HepG2 (cell line): Measurements from ENCODE around the gene FAM89B. TPM values are rescaled to one million over a fixed set of nuclear protein-coding genes. Genes with fewer than 3 reads are reported as not detected.

ENCODE experiments used
- ATM ChIP-seq: fragments of 450-650 bp; IDR thresholded peaks from 2 replicates; pipeline ENCODE4 v1.7.1; 2017; ENCODE audit warnings: mild to moderate bottlenecking, borderline replicate concordance
- DDIT3 ChIP-seq: sonication (generic); formaldehyde crosslinking; IDR thresholded peaks from 2 replicates; pipeline ENCODE4 v1.4.0; 2020; ENCODE audit warnings: mild to moderate bottlenecking, missing genetic modification reagents
- DNMT1 ChIP-seq: sonication (generic); formaldehyde crosslinking; IDR thresholded peaks from 2 replicates; pipeline ENCODE4 v1.5.1; 2020; ENCODE audit warnings: mild to moderate bottlenecking, missing genetic modification reagents
- FOXC1 ChIP-seq: sonication (generic); formaldehyde crosslinking; IDR thresholded peaks from 2 replicates; pipeline ENCODE4 v1.8.0; 2022; ENCODE audit warnings: mild to moderate bottlenecking, missing genetic modification reagents, borderline replicate concordance
- HBP1 ChIP-seq: IDR thresholded peaks from 2 replicates; pipeline ENCODE4 v1.6.1; 2016; ENCODE audit warnings: low read depth, control low read depth
- MXD3 ChIP-seq: IDR thresholded peaks from 2 replicates; pipeline ENCODE4 v1.6.1; 2016; ENCODE audit warnings: mild to moderate bottlenecking, missing biosample characterization, missing genetic modification reagents
- MYNN ChIP-seq: sonication (generic); formaldehyde crosslinking; IDR thresholded peaks from 2 replicates; pipeline ENCODE4 v1.4.0; 2020; ENCODE audit warnings: mild to moderate bottlenecking, low read depth, missing genetic modification reagents
- SNAI1 ChIP-seq: sonication (generic); formaldehyde crosslinking; IDR thresholded peaks from 2 replicates; pipeline ENCODE4 v1.5.0; 2020; ENCODE audit warnings: mild to moderate bottlenecking, missing genetic modification reagents, borderline replicate concordance
- SSRP1 ChIP-seq: IDR thresholded peaks from 2 replicates; pipeline ENCODE4 v1.6.1; 2016; ENCODE audit warnings: control low read depth
- TEAD2 ChIP-seq: sonication (generic); formaldehyde crosslinking; IDR thresholded peaks from 2 replicates; pipeline ENCODE4 v1.9.0; 2021; ENCODE audit warnings: missing genetic modification reagents
- ZNF235 ChIP-seq: sonication (generic); formaldehyde crosslinking; IDR thresholded peaks from 2 replicates; pipeline ENCODE4 v1.8.1; 2023; ENCODE audit warnings: mild to moderate bottlenecking, missing genetic modification reagents, borderline replicate concordance
- ZNF337 ChIP-seq: sonication (generic); formaldehyde crosslinking; IDR thresholded peaks from 2 replicates; pipeline ENCODE4 v1.5.1; 2020; ENCODE audit warnings: missing genetic modification reagents, low read depth, mild to moderate bottlenecking, borderline replicate concordance
- ZNF460 ChIP-seq: sonication (generic); formaldehyde crosslinking; IDR thresholded peaks from 2 replicates; pipeline ENCODE4 v1.5.1; 2020; ENCODE audit warnings: missing genetic modification reagents, mild to moderate bottlenecking, borderline replicate concordance
- ZSCAN21 ChIP-seq: sonication (generic); formaldehyde crosslinking; IDR thresholded peaks from 2 replicates; pipeline ENCODE4 v1.8.0; 2022; ENCODE audit warnings: mild to moderate bottlenecking, missing genetic modification reagents, moderate library complexity, borderline replicate concordance
- polyA plus RNA-seq, 8 experiments: library from polyadenylated mRNA; depleted of rRNA in 3 of 8; stranded (reverse) in 7 of 8; unstranded in 1 of 8; fragments of >200 nt; fragmentation: Illumina TruSeq in 4 of 8; extraction: Trizol in 4 of 8; gene quantifications; 2 replicates each; pipeline versions ENCODE4 v1.2.1 to v1.2.3, GENCODE V29; 2011 to 2016; ENCODE audit warnings: low read depth in 4 of 8, missing spikeins in 1 of 8, mixed read lengths in 1 of 8; ENCODE audit not compliant: insufficient read depth in 1 of 8
- total RNA-seq, 5 experiments: library from RNA; depleted of rRNA; stranded (reverse); fragments of >200 nt; fragmentation: Illumina TruSeq; extraction: Trizol; gene quantifications; 2 replicates each; pipeline ENCODE4 v1.2.3, GENCODE V29; 2016; ENCODE audit warnings: low read depth in 1 of 5
- TF ChIP-seq, protein P1 (sequence below): sonication (generic); formaldehyde crosslinking; IDR thresholded peaks from 2 replicates; pipeline ENCODE4 v1.4.0; 2020; ENCODE audit warnings: missing genetic modification reagents; ENCODE audit errors: not compliant biosample characterization
- TF ChIP-seq, protein P2 (sequence below): sonication (generic); formaldehyde crosslinking; IDR thresholded peaks from 2 replicates; pipeline ENCODE4 v1.9.0; 2021; ENCODE audit warnings: missing genetic modification reagents, mild to moderate bottlenecking, borderline replicate concordance
- TF ChIP-seq, protein P3 (sequence below): sonication (generic); formaldehyde crosslinking; IDR thresholded peaks from 2 replicates; pipeline ENCODE4 v1.5.0; 2020; ENCODE audit warnings: missing genetic modification reagents
- TF ChIP-seq, protein P4 (sequence below): sonication (generic); formaldehyde crosslinking; IDR thresholded peaks from 2 replicates; pipeline ENCODE4 v1.4.0; 2020; ENCODE audit warnings: mild to moderate bottlenecking, missing genetic modification reagents
- TF ChIP-seq, protein P5 (sequence below): sonication (generic); formaldehyde crosslinking; IDR thresholded peaks from 2 replicates; pipeline ENCODE4 v1.5.0; 2020; ENCODE audit warnings: mild to moderate bottlenecking, missing genetic modification reagents, moderate library complexity

FAM89B gene
- total and polyA plus RNA-seq, 2 of the 13 experiments (the other 11 are each of a cell fraction or from before 2014, with no cell fraction given): 5.7 to 8.0 TPM

GRCh38 chr11:65569973-65570918, 2.1 kb upstream of the FAM89B start, which contains the start of gene ZNRD2 (continued):
- TF ChIP-seq MXD3 (CRISPR knock-in tag) (no peak; the same call in 1 of the 2 replicates), ZNF235 (peak; percentile 73; the same call in 1 of the 2 replicates), FOXC1 (CRISPR knock-in tag) (peak; percentile 68; the same call in 1 of the 2 replicates), TEAD2 (CRISPR knock-in tag) (no peak), ATM (no peak), SNAI1 (CRISPR knock-in tag) (no peak), ZNF337 (no peak), HBP1 (0 out of 2 replicates have a peak, but pooled peaks have one; percentile 55), ZNF460 (no peak; the same call in 1 of the 2 replicates), SSRP1 (CRISPR knock-in tag) (no peak), DNMT1 (peak; percentile 63; the same call in 1 of the 2 replicates), ZSCAN21 (CRISPR knock-in tag) (peak; percentile 90), MYNN (CRISPR knock-in tag) (no peak), DDIT3 (CRISPR knock-in tag) (0 out of 2 replicates have a peak, but pooled peaks have one; percentile 67)
- TF ChIP-seq, protein P1, sequence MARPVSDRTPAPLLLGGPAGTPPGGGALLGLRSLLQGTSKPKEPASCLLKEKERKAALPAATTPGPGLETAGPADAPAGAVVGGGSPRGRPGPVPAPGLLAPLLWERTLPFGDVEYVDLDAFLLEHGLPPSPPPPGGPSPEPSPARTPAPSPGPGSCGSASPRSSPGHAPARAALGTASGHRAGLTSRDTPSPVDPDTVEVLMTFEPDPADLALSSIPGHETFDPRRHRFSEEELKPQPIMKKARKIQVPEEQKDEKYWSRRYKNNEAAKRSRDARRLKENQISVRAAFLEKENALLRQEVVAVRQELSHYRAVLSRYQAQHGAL (CRISPR knock-in tag): no peak
- TF ChIP-seq, protein P2, sequence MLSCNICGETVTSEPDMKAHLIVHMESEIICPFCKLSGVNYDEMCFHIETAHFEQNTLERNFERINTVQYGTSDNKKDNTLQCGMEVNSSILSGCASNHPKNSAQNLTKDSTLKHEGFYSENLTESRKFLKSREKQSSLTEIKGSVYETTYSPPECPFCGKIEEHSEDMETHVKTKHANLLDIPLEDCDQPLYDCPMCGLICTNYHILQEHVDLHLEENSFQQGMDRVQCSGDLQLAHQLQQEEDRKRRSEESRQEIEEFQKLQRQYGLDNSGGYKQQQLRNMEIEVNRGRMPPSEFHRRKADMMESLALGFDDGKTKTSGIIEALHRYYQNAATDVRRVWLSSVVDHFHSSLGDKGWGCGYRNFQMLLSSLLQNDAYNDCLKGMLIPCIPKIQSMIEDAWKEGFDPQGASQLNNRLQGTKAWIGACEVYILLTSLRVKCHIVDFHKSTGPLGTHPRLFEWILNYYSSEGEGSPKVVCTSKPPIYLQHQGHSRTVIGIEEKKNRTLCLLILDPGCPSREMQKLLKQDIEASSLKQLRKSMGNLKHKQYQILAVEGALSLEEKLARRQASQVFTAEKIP (CRISPR knock-in tag): no peak
- TF ChIP-seq, protein P3, sequence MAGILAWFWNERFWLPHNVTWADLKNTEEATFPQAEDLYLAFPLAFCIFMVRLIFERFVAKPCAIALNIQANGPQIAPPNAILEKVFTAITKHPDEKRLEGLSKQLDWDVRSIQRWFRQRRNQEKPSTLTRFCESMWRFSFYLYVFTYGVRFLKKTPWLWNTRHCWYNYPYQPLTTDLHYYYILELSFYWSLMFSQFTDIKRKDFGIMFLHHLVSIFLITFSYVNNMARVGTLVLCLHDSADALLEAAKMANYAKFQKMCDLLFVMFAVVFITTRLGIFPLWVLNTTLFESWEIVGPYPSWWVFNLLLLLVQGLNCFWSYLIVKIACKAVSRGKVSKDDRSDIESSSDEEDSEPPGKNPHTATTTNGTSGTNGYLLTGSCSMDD (CRISPR knock-in tag): no peak
- TF ChIP-seq, protein P4, sequence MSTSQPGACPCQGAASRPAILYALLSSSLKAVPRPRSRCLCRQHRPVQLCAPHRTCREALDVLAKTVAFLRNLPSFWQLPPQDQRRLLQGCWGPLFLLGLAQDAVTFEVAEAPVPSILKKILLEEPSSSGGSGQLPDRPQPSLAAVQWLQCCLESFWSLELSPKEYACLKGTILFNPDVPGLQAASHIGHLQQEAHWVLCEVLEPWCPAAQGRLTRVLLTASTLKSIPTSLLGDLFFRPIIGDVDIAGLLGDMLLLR (CRISPR knock-in tag): peak; percentile 82; the same call in 1 of the 2 replicates
- TF ChIP-seq, protein P5, sequence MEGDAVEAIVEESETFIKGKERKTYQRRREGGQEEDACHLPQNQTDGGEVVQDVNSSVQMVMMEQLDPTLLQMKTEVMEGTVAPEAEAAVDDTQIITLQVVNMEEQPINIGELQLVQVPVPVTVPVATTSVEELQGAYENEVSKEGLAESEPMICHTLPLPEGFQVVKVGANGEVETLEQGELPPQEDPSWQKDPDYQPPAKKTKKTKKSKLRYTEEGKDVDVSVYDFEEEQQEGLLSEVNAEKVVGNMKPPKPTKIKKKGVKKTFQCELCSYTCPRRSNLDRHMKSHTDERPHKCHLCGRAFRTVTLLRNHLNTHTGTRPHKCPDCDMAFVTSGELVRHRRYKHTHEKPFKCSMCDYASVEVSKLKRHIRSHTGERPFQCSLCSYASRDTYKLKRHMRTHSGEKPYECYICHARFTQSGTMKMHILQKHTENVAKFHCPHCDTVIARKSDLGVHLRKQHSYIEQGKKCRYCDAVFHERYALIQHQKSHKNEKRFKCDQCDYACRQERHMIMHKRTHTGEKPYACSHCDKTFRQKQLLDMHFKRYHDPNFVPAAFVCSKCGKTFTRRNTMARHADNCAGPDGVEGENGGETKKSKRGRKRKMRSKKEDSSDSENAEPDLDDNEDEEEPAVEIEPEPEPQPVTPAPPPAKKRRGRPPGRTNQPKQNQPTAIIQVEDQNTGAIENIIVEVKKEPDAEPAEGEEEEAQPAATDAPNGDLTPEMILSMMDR (CRISPR knock-in tag): peak; percentile 93
